Measurements from ENCODE around the gene TRPC4AP.

Gene TRPC4AP

GRCh38 chr20:35013421-35014411 lies 78.9 kb downstream of the TRPC4AP start:
- no peak for DNase-seq

GRCh38 chr20:35012227-35013069 lies 80.2 kb downstream of the TRPC4AP start:
- DNase-seq, result no peak

GRCh38 chr20:35011589-35012226 lies 80.9 kb downstream of the TRPC4AP start:
- no peak for DNase-seq

- DNase-seq, result no peak
Measured at GRCh38 chr20:35010405-35011192, 82.0 kb downstream of the TRPC4AP start.

GRCh38 chr20:35009665-35010328 lies 82.8 kb downstream of the TRPC4AP start:
- DNase-seq, result no peak

GRCh38 chr20:35008411-35009342 lies 83.9 kb downstream of the TRPC4AP start:
- DNase-seq, result no peak

GRCh38 chr20:35007891-35008290 lies 84.7 kb downstream of the TRPC4AP start:
- DNase-seq, result no peak

- no peak for DNase-seq
Measured at GRCh38 chr20:35007413-35007812, 85.2 kb downstream of the TRPC4AP start.

GRCh38 chr20:35006531-35006971 lies 86.1 kb downstream of the TRPC4AP start:
- no peak for DNase-seq

- no peak for DNase-seq
Measured at GRCh38 chr20:35006009-35006408, 86.6 kb downstream of the TRPC4AP start.

- no peak for DNase-seq
Measured at GRCh38 chr20:35005463-35005961, 87.1 kb downstream of the TRPC4AP start.

- DNase-seq, result no peak
Measured at GRCh38 chr20:35004749-35005462, 87.7 kb downstream of the TRPC4AP start.

GRCh38 chr20:35004051-35004725 lies 88.4 kb downstream of the TRPC4AP start:
- no peak for DNase-seq

- no peak for DNase-seq
Measured at GRCh38 chr20:35003211-35004031, 89.2 kb downstream of the TRPC4AP start.

GRCh38 chr20:35002426-35003210 lies 90.0 kb downstream of the TRPC4AP start:
- DNase-seq, result no peak

GRCh38 chr20:35001596-35002362 lies 90.8 kb downstream of the TRPC4AP start:
- no peak for DNase-seq
